PFSK-1 (cell line): Measurements from ENCODE around the gene NID1.

Experiments used
- FOXP2 ChIP-seq: optimal IDR thresholded peaks from 2 replicates; pipeline ENCODE3; 2011; ENCODE audit warnings: borderline replicate concordance, control low read depth, inconsistent platforms; ENCODE audit not compliant: insufficient read depth; ENCODE audit errors: extremely low read length, extremely low read depth
- POLR2AphosphoS5 ChIP-seq: IDR thresholded peaks from 2 replicates; pipeline ENCODE4 v1.6.1; 2012; ENCODE audit warnings: low read depth, mild to moderate bottlenecking, control low read depth, low read length, moderate library complexity
- TAF1 ChIP-seq: IDR thresholded peaks from 2 replicates; pipeline ENCODE4 v1.6.1; 2012; ENCODE audit warnings: low read length, control low read depth, borderline replicate concordance; ENCODE audit not compliant: insufficient read depth
- TF ChIP-seq, protein P1 (sequence below), 2 experiments: IDR thresholded peaks; 2 replicates each; pipeline versions ENCODE4 v1.6.1 to v1.8.0; 2011 to 2012; ENCODE audit warnings: low read depth in 2 of 2, low read length in 2 of 2, control low read depth in 1 of 2, inconsistent platforms in 1 of 2, mild to moderate bottlenecking in 1 of 2, moderate library complexity in 1 of 2; ENCODE audit not compliant: insufficient read depth in 1 of 2

- TF ChIP-seq TAF1 (no peak), POLR2AphosphoS5 (no peak), FOXP2 (no peak)
- TF ChIP-seq, protein P1, sequence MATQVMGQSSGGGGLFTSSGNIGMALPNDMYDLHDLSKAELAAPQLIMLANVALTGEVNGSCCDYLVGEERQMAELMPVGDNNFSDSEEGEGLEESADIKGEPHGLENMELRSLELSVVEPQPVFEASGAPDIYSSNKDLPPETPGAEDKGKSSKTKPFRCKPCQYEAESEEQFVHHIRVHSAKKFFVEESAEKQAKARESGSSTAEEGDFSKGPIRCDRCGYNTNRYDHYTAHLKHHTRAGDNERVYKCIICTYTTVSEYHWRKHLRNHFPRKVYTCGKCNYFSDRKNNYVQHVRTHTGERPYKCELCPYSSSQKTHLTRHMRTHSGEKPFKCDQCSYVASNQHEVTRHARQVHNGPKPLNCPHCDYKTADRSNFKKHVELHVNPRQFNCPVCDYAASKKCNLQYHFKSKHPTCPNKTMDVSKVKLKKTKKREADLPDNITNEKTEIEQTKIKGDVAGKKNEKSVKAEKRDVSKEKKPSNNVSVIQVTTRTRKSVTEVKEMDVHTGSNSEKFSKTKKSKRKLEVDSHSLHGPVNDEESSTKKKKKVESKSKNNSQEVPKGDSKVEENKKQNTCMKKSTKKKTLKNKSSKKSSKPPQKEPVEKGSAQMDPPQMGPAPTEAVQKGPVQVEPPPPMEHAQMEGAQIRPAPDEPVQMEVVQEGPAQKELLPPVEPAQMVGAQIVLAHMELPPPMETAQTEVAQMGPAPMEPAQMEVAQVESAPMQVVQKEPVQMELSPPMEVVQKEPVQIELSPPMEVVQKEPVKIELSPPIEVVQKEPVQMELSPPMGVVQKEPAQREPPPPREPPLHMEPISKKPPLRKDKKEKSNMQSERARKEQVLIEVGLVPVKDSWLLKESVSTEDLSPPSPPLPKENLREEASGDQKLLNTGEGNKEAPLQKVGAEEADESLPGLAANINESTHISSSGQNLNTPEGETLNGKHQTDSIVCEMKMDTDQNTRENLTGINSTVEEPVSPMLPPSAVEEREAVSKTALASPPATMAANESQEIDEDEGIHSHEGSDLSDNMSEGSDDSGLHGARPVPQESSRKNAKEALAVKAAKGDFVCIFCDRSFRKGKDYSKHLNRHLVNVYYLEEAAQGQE (IDR thresholded peaks at IDR 0.05; ENCODE audit: insufficient read depth in 1 of 2, low read depth in 2 of 2, low read length in 2 of 2) = no peak
Observed at GRCh38 chr1:236035681-236036101, 29.2 kb downstream of the NID1 start.
